HepG2 (cell line): ENCODE results near the gene ZDHHC18. TPM values are rescaled to one million over a fixed set of nuclear protein-coding genes. Genes with fewer than 3 reads are reported as not detected.

Experiments used
- ATF3 ChIP-seq: sonication (generic); formaldehyde crosslinking; IDR thresholded peaks from 2 replicates; pipeline ENCODE4 v1.4.0; 2020; ENCODE audit warnings: missing genetic modification reagents
- BCL6 ChIP-seq: IDR thresholded peaks from 2 replicates; pipeline ENCODE4 v1.6.1; 2016; ENCODE audit warnings: missing genetic modification reagents, missing compliant biosample characterization
- E2F2 ChIP-seq: sonication (generic); formaldehyde crosslinking; IDR thresholded peaks from 2 replicates; pipeline ENCODE4 v1.4.0; 2020; ENCODE audit warnings: missing genetic modification reagents, borderline replicate concordance
- MAX ChIP-seq: IDR thresholded peaks from 2 replicates; pipeline ENCODE4 v1.6.1; 2012; ENCODE audit warnings: inconsistent platforms
- MED13 ChIP-seq: sonication (generic); formaldehyde crosslinking; IDR thresholded peaks from 2 replicates; pipeline ENCODE4 v1.5.0; 2020; ENCODE audit warnings: missing genetic modification reagents
- MYPOP ChIP-seq: sonication (generic); formaldehyde crosslinking; IDR thresholded peaks from 2 replicates; pipeline ENCODE4 v1.8.1; 2023; ENCODE audit warnings: mild to moderate bottlenecking, moderate library complexity, missing genetic modification reagents
- NR2F2 ChIP-seq: IDR thresholded peaks from 2 replicates; pipeline ENCODE4 v1.6.1; 2012; ENCODE audit warnings: low read depth, inconsistent platforms, borderline replicate concordance
- ONECUT2 ChIP-seq: sonication (generic); formaldehyde crosslinking; IDR thresholded peaks from 2 replicates; pipeline ENCODE4 v1.4.0; 2020; ENCODE audit warnings: missing genetic modification reagents
- ZNF646 ChIP-seq: sonication (generic); formaldehyde crosslinking; IDR thresholded peaks from 2 replicates; pipeline ENCODE4 v1.9.0; 2021; ENCODE audit warnings: mild to moderate bottlenecking, missing genetic modification reagents
- polyA plus RNA-seq, 8 experiments: library from polyadenylated mRNA; depleted of rRNA in 3 of 8; stranded (reverse) in 7 of 8; unstranded in 1 of 8; fragments of >200 nt; fragmentation: Illumina TruSeq in 4 of 8; extraction: Trizol in 4 of 8; gene quantifications; 2 replicates each; pipeline versions ENCODE4 v1.2.1 to v1.2.3, GENCODE V29; 2011 to 2016; ENCODE audit warnings: low read depth in 4 of 8, missing spikeins in 1 of 8, mixed read lengths in 1 of 8; ENCODE audit not compliant: insufficient read depth in 1 of 8
- total RNA-seq, 5 experiments: library from RNA; depleted of rRNA; stranded (reverse); fragments of >200 nt; fragmentation: Illumina TruSeq; extraction: Trizol; gene quantifications; 2 replicates each; pipeline ENCODE4 v1.2.3, GENCODE V29; 2016; ENCODE audit warnings: low read depth in 1 of 5
- TF ChIP-seq, protein P1 (sequence below): sonication (generic); formaldehyde crosslinking; IDR thresholded peaks from 2 replicates; pipeline ENCODE4 v1.4.0; 2020; ENCODE audit warnings: missing genetic modification reagents

The ZDHHC18 gene
- total and polyA plus RNA-seq, 2 of the 13 experiments (the other 11 are each of a cell fraction or from before 2014, with no cell fraction given): 13.2 to 35.3 TPM

- TF ChIP-seq MAX (peak; percentile 74), ATF3 (CRISPR knock-in tag) (0 out of 2 replicates have a peak, but pooled peaks have one; percentile 40), ZNF646 (CRISPR knock-in tag) (no peak), MYPOP (CRISPR knock-in tag) (peak; percentile 60; the same call in 1 of the 2 replicates), MED13 (no peak; the same call in 1 of the 2 replicates), BCL6 (CRISPR knock-in tag) (peak; percentile 33; the same call in 1 of the 2 replicates), ONECUT2 (CRISPR knock-in tag) (no peak), E2F2 (CRISPR knock-in tag) (0 out of 2 replicates have a peak, but pooled peaks have one; percentile 47), NR2F2 (no peak)
- TF ChIP-seq, protein P1, sequence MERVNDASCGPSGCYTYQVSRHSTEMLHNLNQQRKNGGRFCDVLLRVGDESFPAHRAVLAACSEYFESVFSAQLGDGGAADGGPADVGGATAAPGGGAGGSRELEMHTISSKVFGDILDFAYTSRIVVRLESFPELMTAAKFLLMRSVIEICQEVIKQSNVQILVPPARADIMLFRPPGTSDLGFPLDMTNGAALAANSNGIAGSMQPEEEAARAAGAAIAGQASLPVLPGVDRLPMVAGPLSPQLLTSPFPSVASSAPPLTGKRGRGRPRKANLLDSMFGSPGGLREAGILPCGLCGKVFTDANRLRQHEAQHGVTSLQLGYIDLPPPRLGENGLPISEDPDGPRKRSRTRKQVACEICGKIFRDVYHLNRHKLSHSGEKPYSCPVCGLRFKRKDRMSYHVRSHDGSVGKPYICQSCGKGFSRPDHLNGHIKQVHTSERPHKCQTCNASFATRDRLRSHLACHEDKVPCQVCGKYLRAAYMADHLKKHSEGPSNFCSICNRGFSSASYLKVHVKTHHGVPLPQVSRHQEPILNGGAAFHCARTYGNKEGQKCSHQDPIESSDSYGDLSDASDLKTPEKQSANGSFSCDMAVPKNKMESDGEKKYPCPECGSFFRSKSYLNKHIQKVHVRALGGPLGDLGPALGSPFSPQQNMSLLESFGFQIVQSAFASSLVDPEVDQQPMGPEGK: no peak
These were observed 63.3 kb downstream of the ZDHHC18 start, which contains the start of gene GPN2 (continued) for GRCh38 chr1:26889551-26890466.
